ENCODE data around the gene LMAN2L. TPM values are rescaled to one million over a fixed set of nuclear protein-coding genes. Genes with fewer than 3 reads are reported as not detected.

LMAN2L gene, protein sequence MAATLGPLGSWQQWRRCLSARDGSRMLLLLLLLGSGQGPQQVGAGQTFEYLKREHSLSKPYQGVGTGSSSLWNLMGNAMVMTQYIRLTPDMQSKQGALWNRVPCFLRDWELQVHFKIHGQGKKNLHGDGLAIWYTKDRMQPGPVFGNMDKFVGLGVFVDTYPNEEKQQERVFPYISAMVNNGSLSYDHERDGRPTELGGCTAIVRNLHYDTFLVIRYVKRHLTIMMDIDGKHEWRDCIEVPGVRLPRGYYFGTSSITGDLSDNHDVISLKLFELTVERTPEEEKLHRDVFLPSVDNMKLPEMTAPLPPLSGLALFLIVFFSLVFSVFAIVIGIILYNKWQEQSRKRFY
- 41.5 TPM for total RNA-seq

DNA sequence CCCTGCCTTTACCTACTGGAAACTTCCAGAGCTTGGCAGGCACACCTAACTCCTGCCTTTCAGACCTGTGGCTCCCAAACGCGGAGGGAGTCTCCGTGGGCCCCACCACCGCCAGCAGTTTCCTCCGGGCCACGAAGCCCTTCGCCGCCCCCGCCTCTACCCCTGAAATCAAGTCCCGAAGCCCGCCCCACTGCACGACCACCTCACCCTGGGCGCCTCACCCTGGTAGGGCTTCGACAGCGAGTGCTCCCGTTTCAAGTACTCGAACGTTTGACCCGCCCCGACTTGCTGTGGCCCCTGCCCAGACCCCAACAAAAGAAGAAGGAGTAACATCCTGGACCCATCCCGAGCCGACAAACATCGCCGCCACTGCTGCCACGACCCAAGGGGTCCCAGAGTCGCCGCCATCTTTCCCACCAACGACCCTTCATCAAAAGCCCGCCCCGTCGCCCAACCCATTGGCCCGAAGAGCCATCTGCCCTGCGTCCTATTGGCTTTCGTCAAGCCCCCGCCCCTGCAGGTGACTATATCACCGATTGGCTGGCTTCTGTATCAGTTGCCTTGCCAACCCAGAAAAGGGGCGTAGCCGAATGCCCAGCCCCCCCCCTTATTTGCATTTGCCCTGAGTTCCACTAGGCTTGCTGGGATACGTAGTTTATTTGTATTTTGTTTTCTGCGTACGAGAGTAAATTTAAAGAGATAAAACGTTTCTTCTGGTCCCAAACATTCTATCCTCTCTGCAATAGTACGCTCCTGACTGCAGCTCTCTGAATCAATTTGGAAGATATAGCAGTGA lies at the start of gene LMAN2L:
Gene LMAN2L, minus strand, starts transcription at position 432 of the 796 bp plus-strand sequence. Its CDS starts 24 bp downstream, at position 408.
- peak; percentile 99 for DNase-seq

DNA sequence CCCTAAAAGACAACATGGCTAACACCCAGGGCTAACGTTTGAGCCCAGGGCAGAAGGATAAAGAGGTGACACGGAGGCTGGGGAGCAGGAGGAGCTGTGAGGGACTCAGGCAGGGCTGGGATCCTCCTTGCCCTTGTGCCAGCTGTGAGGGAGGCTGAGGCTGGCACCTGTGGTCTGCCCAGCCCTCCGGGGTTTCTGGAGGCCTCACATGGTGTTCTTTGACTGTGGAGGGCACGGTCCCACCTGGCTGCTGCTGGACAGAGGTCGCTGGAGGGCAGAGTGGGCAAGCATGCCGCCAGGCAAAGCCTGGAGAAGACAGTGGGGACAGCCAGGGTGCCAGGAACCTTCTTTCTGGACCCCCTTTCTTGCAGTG lies 49.4 kb upstream of the LMAN2L start:
- DNase-seq: no peak

DNA sequence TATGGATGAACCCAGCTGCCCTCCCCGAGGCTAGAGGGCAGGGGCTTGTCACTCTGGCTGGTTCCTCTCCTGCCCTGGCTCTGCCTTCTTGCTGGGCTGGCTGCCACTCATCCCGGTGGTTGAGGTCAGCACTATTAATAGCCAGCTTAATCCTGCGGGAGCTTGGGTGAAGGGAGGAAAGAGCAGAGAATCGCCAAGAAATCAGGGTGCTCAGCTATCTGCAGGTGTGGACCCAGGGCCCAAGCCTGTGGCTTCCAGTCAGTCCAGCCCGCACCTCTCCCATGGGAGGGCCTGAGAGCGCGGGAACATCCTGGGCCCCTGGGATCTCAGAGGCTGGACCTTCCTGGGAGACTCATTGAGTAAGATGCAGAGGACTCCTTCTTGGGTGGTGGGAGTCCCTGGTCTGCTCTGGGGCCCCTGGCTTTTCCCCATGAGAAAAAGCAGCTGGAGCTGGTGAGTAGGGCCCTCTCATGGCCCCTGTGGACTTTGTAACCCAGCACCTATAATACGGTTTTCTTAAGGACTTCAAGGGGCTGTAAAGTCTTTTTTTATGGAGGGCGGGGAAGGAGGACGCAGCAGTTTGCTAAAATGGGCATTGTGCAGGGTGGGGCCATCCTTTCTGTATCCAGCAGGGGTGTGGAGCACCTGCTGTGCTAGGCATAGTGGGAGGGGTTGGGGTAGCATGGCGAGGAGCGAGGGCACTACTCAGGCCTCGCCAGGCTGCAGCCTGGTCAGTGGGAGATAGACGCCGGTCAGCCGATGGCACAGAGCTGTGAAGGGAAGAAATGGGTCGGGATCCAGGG lies 48.8 kb upstream of the LMAN2L start:
- peak; percentile 75 for DNase-seq

DNA sequence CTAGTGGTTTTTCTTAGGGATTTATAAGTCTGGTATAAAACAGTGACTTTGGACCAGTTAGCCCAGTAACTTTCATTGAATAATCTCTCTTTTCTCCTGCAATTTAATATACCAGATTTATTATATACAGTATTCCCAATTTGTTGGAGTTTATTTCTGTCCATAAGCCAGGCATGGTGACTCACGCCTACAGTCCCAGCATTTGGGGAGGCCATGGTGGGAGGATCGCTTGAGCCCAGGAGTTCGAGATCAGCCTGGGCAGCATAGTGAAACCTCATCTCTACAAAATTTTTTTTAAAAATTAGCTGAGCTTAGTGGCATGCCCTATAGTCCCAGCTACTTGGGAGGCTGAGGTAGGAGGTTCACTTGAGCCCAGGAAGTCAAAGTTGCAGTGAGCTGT lies 47.5 kb upstream of the LMAN2L start:
- no peak for DNase-seq

DNA sequence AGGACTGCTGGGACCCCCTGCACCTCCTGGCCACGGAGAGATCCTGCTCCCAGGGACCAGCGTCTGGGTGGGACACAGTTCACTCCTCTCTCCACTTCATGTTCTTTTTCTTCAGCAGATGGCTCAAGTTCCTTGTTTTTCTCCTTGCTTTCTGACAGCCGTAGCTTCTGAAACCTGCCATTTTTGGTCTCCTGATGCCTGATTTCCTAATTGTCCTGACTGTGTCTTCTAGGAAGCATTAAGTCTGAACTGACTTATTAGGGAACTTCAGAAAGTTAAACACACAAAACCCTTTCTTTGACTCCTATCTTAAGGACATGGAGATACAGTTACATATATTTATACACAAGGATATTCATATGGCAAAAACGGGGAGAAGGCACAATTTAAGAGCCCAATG lies 43.5 kb upstream of the LMAN2L start:
- DNase-seq: no peak

DNA sequence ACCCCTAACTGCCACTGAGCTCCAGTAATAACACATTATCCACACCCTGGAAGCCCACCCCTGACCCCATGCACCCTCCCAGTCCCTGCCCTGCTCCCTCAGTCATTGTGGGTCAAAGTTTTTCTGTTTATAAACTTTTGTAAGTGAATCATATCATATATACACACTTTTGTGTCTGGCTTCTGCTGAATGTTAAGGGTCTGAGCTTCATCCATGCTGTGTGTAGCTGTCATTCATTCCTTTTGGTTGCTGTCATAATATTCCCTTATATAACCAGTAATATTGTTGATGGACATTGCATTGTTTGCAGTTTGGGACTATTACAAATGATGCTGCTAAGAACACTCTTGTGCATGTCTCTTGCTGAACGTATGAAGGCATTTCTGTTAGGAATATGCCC lies 35.3 kb upstream of the LMAN2L start:
- DNase-seq: no peak

DNA sequence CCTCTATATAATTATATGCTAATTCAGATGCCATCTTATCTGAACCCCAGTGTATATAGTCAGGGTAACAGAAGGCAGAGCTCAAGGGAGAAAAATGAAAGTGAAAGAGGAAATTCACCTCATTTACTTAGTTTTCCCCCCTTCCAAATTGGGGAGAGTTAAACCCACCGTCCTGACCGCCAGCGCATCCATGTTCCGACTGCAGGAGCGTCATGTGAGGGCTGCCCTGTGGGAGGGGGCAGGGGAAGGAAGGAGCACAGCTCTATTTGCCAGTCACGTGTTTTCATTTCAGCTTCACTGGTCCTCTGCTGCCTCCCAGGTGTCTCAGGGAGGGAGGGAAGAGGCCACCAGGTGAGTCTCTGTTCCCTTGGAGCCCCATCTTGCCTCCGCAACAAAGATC lies 34.1 kb upstream of the LMAN2L start:
- no peak for DNase-seq

DNA sequence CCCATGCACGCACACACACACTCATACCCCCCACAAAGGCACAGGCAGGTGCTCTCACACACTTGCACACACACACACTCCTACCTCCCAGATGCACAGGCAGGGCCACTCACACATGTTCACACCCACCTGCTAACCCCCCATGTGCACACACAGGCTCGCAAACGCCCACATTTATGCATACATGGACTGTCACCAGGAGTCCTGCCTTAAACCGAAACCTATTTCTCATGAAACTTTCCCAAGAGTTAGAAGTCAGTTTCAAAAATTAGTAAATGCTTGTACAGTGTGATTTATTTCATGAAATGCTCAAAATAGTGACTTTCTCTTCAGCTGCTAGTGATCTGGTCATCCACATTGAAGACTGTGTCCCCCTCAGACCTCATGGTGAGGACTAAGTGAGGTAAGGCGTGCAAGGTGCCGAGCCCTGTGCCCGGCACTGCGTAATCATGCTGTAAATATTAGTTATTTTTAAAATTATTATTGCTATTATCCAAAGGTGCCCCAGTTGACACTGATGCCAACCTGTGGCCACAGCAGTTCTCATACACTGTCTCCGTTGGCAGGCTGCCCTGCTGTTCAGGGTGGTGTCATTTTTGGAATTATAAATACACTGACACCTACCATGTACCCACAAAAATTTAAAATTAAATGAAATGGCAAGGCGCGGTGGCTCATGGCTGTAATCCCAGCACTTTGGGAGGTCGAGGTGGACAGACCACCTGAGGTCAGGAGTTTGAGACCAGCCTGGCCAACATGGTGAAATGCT lies 33.2 kb upstream of the LMAN2L start:
- no peak for DNase-seq

DNA sequence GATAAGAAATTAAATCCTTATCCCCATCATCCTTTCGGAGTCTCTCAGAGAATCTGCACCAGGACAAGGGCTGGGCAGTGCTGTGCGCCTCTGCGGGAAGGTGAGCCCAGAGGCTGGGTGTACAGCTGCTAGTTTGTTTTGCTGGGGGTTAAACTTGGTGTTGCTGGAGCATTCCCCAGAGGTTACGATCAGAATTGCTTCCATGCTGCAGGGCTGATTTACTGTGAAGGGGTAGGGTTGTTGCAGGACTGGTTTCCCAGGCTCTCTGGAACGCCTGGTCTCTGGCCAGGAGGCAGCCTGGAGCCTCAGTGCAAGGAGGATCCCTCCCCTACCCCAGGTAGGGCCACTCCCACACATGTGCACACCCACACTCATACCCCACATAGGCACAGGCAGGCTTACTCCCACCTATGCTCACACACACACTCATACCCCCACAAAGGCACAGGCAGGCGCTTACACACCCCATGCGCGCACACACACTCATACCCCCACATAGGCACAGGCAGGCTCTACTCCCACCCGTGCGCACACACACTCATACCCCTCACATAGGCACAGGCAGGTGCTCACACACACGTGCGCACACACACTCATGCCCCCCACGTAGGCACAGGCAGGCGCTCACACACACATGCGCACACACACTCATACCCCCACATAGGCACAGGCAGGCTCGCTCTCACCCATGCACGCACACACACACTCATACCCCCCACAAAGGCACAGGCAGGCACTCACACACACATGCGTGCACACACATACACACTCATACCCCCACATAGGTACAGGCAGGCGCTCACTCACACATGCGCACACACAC lies 32.1 kb upstream of the LMAN2L start:
- peak; percentile 46 for DNase-seq

DNA sequence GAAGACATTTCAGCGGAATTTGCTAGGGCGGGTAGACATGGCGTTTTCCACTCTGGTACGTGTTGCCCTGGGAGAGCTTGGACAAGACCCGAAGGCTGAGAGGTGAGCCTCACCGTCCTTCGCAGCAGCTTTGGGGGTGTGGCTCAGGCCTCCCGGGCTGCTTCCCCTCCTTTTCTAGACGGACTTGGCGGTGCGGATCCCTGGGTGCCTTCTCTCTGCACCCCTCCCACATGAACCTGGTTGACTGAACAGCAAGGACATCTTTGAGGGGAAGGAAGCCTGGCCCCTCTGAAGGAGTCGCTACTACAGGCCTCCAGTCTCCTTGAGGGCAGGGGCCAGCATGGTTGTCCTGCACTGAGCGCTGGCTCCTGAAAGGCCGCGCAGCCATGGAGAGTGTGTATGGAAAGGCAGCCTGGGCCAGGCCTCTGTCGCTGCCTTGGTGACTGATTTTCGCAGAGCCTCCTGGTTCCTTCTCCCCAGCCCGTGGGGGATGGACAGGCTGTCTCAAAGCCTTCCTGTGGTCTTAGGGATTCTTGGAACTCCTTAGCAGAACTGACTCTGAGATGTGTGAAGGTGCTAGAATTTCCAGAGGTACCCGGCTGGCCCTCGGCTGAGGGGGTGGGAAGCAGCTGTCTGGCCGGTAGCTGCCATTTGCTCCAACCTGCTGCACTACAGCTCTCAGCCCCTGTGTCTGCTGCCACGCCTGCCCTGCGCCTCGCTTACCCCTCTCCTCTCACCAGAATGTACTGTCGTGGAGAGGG lies 30.8 kb upstream of the LMAN2L start:
- peak; percentile 39 for DNase-seq

DNA sequence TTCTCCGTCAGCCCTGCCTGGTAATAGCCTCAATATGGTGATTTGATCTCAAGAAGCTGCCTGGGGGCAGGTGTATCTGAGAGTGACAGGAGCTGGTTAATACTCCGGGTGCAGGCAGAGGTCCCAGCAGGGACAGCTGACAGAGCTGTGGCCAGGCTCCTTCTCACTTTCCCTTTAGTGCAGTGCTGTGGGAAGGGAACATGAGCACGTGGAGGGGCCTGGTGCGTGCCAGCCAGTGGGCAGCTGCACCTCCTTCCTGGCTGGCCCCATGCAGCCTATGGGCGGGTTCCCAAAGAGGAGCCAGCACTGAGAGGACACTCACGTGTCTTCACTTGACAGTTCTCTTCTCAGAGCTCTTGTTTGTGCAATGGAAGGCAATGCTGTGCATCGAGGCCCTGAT lies 29.9 kb upstream of the LMAN2L start:
- DNase-seq: peak; percentile 88

DNA sequence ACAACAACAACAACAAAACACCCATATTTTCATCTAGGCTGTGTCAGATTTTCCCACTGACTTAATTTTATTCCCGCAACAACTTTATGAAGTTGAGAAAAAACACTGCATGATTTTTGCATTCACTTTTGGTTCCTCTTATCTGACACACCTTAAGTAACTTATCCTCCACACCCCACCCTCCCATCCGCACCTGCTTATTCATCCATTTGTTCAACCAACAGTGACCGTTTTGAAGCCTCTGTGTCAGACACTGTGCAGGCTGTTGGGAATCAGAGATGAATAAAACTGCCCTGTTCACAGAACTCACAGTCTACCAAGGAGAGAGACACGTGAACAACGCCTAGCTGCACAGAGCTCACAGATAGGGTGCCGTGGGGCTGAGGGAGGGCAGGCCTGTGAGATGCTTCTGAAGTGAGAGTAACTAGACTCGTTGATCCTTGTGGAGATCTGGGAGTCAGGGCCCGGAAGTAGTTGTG lies 28.3 kb upstream of the LMAN2L start:
- no peak for DNase-seq

DNA sequence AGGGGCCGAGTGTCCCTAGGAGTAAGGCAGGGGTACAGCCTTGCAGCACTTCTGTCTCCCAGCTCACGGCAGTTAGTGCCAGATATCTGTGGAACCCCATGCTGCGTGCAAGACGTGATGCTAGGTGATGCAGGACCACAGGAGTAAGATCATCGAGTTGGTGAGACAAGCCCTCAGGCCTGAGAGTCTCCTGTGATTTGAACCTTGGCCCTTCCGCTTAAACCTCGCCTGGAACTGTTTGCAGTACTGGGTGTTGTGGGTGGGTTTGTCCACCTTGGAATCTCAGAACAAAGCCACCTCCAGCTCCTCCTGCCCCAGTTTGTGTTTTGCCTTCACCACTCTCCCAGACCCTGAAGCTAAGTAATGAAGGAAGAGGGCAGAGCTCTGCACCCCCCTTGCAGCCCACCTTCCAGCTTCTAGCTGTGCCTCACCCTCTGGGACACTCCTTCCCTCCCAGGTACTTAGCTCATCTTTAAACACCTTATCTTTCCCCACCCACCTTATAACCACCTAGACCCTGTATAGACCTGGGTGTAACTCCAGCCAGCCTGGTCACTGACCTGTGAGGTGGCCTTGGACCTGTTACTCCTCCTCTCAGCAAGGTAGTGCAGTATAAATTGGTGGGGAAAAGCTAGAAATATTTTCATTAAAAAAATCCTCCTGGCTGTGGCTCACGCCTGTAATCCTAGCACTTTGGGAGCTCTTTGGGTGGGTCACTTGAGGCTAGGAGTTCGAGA lies 27.4 kb upstream of the LMAN2L start:
- no peak for DNase-seq

DNA sequence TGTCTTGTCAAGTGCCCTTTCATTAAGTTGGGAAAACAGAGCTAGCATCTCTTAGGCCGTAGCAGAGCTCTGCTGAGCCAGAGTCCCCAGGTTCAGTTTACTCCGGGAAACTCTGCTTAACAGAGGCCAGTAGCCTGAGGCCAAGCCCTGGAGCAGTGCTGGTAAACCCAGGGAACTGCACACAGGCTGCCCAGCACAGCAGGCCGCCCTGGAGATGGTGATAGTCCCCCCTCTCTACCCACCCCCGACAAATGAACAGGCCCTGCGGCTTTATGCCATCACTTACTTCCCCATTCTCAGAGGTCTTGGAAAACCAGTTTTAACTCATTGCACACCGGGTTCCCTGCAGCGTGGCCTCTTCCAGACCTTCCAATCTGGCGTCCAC lies 24.4 kb upstream of the LMAN2L start:
- DNase-seq: no peak

DNA sequence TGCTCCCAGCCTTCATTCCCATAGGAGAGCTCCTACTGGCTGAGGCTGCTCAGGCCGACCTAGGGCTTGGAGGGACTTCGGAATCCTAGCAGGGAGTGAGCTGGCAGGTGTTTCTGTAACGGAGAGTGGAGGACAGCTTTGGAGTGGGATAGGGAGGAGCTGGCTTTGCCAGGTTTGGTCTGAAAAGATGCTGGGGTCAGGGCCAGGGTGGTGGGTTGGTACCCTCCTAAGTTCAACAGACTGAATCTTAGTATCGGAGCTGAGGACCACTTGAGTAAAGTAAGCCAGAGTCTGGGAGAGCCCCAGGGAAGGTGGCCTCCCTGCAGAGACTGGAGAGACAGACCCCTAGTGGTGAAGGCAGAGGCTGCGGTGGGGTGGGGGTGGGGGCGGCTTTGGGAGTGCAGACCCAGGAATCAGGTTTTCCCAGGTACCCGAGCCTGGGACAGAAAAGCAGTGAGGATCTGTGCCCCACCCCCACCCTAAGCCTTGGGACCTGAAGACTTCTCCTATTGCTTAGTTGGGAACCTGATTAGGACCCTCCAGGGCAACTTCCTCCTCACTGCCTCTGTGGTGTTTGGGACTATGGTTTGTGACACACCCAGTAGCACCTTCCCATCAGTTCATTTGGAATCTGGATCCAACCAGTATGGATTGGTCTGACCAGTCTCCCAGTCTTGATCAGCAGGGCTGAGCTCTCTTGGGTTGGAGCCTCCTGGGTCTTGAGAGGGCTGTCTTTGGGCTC lies 23.8 kb upstream of the LMAN2L start:
- no peak for DNase-seq

DNA sequence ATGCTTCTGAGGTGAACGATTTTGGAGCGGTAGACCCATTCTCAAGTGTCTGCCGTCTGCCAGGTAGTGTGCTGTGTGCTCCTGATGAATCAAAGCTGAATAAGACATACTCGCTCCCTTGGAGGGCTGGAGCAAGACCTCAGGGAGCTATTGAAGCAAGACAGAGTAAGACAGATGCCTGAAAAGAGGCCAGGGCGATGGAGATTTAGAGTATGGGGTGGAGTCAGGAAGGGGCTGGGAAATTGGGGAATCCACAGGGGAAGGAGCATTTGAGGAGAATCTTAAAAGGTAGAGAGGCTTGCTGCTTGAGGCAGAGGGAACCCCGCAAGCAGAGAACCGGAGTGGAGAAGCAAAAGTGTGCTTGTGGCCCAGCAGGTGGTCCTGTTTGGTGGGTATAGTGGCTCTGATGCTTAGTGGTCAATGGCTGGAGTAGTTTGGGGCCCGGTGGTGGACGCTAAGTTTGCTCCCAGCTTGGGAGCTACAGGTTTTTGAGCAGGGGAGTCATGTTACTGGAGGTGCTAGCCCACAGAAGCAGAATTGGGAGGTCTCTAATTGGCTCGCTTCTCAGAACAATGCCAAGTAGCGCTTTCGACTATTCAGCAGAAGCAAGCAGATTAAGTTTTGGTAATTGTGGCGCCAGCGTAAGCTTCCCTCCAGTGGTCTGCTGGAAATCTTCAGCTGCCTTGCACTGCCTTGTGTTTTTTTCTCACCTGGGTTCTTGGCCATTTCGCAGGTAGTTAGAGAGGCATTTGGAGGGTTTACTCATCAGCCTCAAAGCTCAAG lies 22.9 kb upstream of the LMAN2L start:
- DNase-seq: peak; percentile 39

DNA sequence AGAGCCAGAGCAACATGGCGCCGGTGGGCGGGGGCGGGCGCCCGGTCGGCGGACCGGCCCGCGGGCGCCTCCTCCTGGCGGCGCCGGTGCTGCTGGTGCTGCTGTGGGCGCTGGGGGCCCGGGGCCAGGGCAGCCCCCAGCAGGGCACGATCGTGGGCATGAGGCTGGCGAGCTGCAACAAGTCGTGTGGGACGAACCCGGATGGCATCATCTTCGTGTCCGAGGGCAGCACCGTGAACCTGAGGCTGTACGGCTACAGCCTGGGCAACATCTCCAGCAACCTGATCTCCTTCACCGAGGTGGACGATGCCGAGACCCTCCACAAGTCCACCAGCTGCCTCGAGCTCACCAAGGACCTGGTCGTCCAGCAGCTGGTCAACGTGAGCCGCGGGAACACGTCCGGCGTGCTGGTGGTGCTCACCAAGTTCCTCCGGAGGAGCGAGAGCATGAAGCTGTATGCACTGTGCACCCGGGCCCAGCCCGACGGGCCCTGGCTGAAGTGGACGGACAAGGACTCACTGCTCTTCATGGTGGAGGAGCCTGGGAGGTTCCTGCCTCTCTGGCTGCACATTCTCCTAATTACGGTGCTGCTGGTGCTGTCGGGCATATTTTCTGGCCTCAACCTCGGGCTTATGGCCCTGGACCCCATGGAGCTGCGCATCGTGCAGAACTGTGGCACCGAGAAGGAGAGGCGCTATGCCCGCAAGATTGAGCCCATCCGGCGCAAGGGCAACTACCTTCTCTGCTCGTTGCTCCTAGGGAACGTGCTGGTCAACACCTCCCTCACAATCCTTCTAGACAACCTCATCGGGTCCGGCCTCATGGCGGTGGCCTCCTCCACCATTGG lies 21.3 kb upstream of the LMAN2L start:
- DNase-seq: no peak

Data from tongue (tissue), 2 donors.